ENCODE results near the gene CCT8L2.
"Not testable (repeated sequence)": the region's sequence is repeated elsewhere in the genome, so short reads cannot be mapped to it uniquely, and the experiment has no call there.

Gene CCT8L2

GRCh38 chr22:16592710-16593109 lies at the start of gene CCT8L2:
Gene CCT8L2, minus strand, starts transcription at chr22:16592810. Its CDS starts 260 bp downstream, at chr22:16592550.
- FAIRE-seq: not testable (repeated sequence)

- FAIRE-seq: not testable (repeated sequence)
Observed at GRCh38 chr22:16635442-16635841, 42.8 kb upstream of the CCT8L2 start.

GRCh38 chr22:16634092-16634491 lies 41.5 kb upstream of the CCT8L2 start:
- not testable (repeated sequence) for FAIRE-seq

GRCh38 chr22:16628476-16628875 lies 35.9 kb upstream of the CCT8L2 start:
- not testable (repeated sequence) for FAIRE-seq

GRCh38 chr22:16625018-16625417 lies 32.4 kb upstream of the CCT8L2 start:
- FAIRE-seq: not testable (repeated sequence)

GRCh38 chr22:16623595-16623994 lies 31.0 kb upstream of the CCT8L2 start:
- FAIRE-seq: not testable (repeated sequence)

GRCh38 chr22:16617516-16617915 lies 24.9 kb upstream of the CCT8L2 start:
- not testable (repeated sequence) for FAIRE-seq

GRCh38 chr22:16616390-16616938 lies 23.9 kb upstream of the CCT8L2 start:
- FAIRE-seq: not testable (repeated sequence)

- not testable (repeated sequence) for FAIRE-seq
Observed at GRCh38 chr22:16615606-16616245, 23.1 kb upstream of the CCT8L2 start.

GRCh38 chr22:16609548-16610261 lies 17.1 kb upstream of the CCT8L2 start:
- no peak for FAIRE-seq

GRCh38 chr22:16608931-16609330 lies 16.3 kb upstream of the CCT8L2 start:
- FAIRE-seq: no peak

- FAIRE-seq: not testable (repeated sequence)
Observed at GRCh38 chr22:16604257-16604998, 11.8 kb upstream of the CCT8L2 start.

- FAIRE-seq: not testable (repeated sequence)
Observed at GRCh38 chr22:16603770-16604242, 11.2 kb upstream of the CCT8L2 start.

- FAIRE-seq: no peak
Observed at GRCh38 chr22:16603448-16603768, 10.8 kb upstream of the CCT8L2 start.

- FAIRE-seq: not testable (repeated sequence)
Observed at GRCh38 chr22:16602728-16603447, 10.3 kb upstream of the CCT8L2 start.

GRCh38 chr22:16602224-16602727 lies 9.7 kb upstream of the CCT8L2 start:
- not testable (repeated sequence) for FAIRE-seq

- no peak for FAIRE-seq
Observed at GRCh38 chr22:16601437-16602223, 9.0 kb upstream of the CCT8L2 start.

GRCh38 chr22:16600644-16601436 lies 8.2 kb upstream of the CCT8L2 start:
- FAIRE-seq: not testable (repeated sequence)

- FAIRE-seq: not testable (repeated sequence)
Observed at GRCh38 chr22:16599648-16600047, 7.0 kb upstream of the CCT8L2 start.

GRCh38 chr22:16595251-16595650 lies 2.6 kb upstream of the CCT8L2 start:
- not testable (repeated sequence) for FAIRE-seq

GRCh38 chr22:16594026-16594425 lies 1.4 kb upstream of the CCT8L2 start:
- no peak for FAIRE-seq
